Vagina (tissue), 2 donors: ENCODE results near the gene SORCS2.

Experiments used
- CTCF ChIP-seq, 3 experiments: fragments of 450-650 bp in 2 of 3; fragments of 200-600 bp in 1 of 3; sonication (generic) in 1 of 3; IDR thresholded peaks; one replicate each; pipeline ENCODE4 v1.5.1; 2017 to 2019; ENCODE audit warnings: antibody characterized with exemption in 3 of 3, mild to moderate bottlenecking in 2 of 3, moderate library complexity in 2 of 3
- POLR2AphosphoS5 ChIP-seq, 2 donors: sonication (generic); formaldehyde crosslinking; IDR thresholded peaks; one replicate each; pipeline ENCODE4 v1.9.0; 2017; ENCODE audit warnings: antibody characterized with exemption in 2 of 2, mild to moderate bottlenecking in 2 of 2, low read depth in 1 of 2; ENCODE audit not compliant: insufficient read depth in 1 of 2

GRCh38 chr4:7569810-7570783, 377.8 kb downstream of the SORCS2 start:
- TF ChIP-seq CTCF (IDR thresholded peaks at IDR 0.05) = no peak
- no peak for TF ChIP-seq POLR2AphosphoS5 (IDR thresholded peaks at IDR 0.05; ENCODE audit: insufficient read depth in 1 of 2, low read depth in 1 of 2)
